RWPE1 (cell line): ENCODE results near the gene MAPK4.

Source experiments
- CTCF ChIA-PET: fragments of 350-600 bp; sonication (Branson Sonifier 250); formaldehyde crosslinking; extraction: SDS; loops from one replicate; lab custom pipeline; 2021; lab: Yijun Ruan, JAX
- POLR2A ChIA-PET: fragments of 400-600 bp; formaldehyde crosslinking; extraction: SDS; loops from one replicate; lab custom pipeline; 2020; ENCODE audit warnings: antibody characterized with exemption; ENCODE audit not compliant: low non-redundant PET; lab: Yijun Ruan, JAX
- DNase-seq: peaks from one replicate; pipeline ENCODE4 v3.0.0; 2012; ENCODE audit warnings: low spot score
- H3K27ac ChIP-seq: fragments of 450-650 bp; 2 replicates; pipeline ENCODE4 v1.5.1; 2017
- TF ChIP-seq, protein P1 (sequence below): fragments of 450-650 bp; conservative IDR thresholded peaks from 2 replicates; pipeline ENCODE4 v1.5.1; 2017; ENCODE audit warnings: low read depth, mild to moderate bottlenecking

Gene MAPK4

DNA sequence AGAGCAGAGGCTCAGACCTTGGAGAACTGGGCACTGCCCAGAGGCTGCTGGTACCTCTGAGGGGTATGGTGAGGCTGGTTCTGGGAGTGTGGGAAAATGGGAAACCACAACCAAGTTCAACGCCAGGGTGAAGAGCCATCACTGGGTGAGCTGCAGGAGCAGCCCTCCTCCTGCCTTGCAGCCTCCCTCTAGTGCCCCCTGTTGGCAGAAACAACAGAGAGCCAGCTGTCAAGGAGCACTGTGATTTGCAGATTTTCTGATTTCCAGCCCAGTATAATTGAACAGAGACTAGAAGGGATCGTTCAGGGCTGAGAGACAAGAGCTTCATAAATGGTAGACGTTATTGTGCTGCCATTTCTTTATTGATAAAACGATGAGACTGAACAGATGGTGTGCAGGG, 50.5 kb downstream of the MAPK4 start:
- ChIA-PET CTCF (no interaction called here), POLR2A (no interaction called here)
- DNase-seq = no peak

DNA sequence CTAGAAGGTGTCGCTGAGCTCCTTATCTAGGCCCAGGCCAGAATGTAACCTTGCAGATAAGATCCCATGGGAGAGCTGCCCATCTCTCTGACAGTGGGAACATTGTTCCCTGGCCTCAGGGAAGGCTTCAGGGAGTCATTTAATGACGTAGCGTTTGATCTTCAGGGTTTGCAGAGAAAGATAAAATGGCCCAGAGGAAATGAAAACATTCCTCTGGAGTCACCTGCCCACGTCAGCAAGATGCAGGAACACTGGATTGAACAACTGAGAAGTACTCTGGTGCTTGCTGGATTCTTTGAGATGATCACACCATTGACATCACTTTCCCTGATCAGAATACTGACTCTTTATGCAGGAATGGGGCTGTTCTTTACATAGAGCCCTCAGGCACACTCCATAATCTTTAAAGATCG, 51.6 kb downstream of the MAPK4 start:
- TF ChIP-seq, protein P1, sequence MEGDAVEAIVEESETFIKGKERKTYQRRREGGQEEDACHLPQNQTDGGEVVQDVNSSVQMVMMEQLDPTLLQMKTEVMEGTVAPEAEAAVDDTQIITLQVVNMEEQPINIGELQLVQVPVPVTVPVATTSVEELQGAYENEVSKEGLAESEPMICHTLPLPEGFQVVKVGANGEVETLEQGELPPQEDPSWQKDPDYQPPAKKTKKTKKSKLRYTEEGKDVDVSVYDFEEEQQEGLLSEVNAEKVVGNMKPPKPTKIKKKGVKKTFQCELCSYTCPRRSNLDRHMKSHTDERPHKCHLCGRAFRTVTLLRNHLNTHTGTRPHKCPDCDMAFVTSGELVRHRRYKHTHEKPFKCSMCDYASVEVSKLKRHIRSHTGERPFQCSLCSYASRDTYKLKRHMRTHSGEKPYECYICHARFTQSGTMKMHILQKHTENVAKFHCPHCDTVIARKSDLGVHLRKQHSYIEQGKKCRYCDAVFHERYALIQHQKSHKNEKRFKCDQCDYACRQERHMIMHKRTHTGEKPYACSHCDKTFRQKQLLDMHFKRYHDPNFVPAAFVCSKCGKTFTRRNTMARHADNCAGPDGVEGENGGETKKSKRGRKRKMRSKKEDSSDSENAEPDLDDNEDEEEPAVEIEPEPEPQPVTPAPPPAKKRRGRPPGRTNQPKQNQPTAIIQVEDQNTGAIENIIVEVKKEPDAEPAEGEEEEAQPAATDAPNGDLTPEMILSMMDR = no peak
- CTCF ChIA-PET = no interaction called here
- DNase-seq = no peak
- H3K27ac ChIP-seq = no peak overlapping the region
- POLR2A ChIA-PET = no interaction called here

More for the DNA sequence above, 50.5 kb downstream of the MAPK4 start:
- TF ChIP-seq, protein P1 = no peak
- no peak overlapping the region for H3K27ac ChIP-seq

DNA sequence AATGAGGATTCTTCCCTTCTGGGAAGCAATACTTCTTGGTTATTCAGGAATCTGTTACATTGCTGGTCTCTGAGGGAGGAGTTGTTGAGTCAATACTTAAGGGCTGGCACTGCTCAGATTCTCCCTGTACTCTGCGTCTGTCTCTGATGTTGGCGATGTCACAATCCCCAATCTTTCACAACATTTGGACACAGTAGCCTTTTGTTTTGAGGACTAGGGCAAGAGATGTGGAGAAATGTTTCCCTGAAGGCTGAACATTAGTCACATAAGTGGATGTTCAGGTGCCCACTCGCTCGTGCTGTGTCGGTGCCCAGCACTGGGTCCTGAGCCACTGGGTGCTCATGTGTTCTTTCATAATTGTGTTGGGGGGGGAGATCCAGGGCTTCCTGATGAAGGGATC, 55.0 kb downstream of the MAPK4 start:
- H3K27ac ChIP-seq = peak overlapping the region; percentile 70
- peak; percentile 17 for DNase-seq
- TF ChIP-seq, protein P1 = no peak
- CTCF ChIA-PET = no interaction called here
- POLR2A ChIA-PET = no interaction called here

DNA sequence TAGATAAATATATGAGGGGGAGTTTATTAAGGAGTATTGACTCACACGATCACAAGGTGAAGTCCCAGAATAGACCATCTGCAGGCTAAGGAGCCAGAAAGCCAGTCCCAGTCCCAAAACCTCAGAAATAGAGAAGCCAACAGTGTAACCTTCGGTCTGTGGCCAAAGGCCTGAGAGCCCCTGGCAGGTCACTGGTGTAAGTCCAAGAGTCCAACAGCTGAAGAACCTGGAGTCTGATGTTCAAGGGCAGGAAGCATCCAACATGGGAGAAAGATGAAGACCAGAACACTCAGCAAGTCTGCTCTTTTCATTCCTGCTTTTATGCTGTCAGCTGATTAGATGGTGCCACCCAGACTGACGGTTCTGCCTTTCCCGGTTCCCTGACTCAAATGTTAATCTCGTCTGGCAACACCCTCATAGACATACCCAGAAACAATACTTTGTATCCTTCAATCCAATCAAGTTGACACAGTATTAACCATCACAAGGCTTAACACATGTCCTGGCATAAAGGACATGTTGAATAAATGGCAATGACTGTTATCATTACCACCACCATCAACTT, 56.7 kb downstream of the MAPK4 start:
- no peak overlapping the region for H3K27ac ChIP-seq
- no peak for DNase-seq
- ChIA-PET POLR2A (no interaction called here), CTCF (interaction anchor here (0.5 kb wide), 1 partner anchor 1938 kb away, joined by 4 read pairs; no protein-coding TSS in a partner anchor)
- TF ChIP-seq, protein P1 = no peak

DNA sequence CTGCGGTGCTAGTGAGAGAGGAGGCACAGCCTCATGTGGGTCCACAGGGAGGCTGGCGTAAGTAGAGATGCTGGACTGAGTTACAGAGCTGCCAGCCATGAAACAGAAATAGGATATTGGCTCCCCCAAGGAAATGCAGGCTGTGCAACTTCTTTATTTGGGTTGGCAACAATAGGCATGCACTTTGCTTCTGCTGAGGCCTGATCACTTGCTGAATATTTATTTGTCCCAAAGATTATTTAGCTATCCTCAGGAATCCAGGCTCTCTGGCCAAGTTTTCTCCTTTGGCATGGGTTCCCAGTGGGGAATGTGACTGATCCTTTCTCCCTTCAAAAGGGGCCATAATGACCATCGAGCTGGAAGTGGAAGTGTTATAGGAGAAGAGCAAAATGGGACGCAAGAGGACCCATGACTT, 60.0 kb downstream of the MAPK4 start:
- POLR2A ChIA-PET = no interaction called here
- DNase-seq = no peak
- CTCF ChIA-PET = no interaction called here
- H3K27ac ChIP-seq = no peak overlapping the region
- TF ChIP-seq, protein P1 = no peak

DNA sequence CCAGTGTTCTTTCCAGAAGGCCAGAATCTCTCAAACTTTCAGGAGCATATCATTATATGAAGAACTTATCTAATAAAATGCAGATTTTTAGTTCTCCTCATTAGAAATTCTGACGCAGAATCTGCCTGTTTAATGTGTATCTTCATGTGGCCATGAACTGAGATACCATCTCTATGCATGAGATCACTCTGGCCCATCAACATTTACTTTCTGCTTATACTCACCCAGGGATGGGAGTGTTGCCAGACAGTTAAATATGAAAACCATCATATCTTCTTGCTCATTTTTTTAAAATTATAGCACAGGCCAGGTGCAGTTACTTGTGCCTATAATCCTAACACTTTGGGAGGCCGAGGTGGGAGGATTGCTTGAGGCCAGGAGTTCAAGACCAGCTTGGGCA, 60.4 kb downstream of the MAPK4 start:
- TF ChIP-seq, protein P1 = no peak
- no peak for DNase-seq
- H3K27ac ChIP-seq = no peak overlapping the region
- CTCF ChIA-PET = no interaction called here
- POLR2A ChIA-PET = no interaction called here
